ENCODE data around the gene KIR3DL2. TPM values are rescaled to one million over a fixed set of nuclear protein-coding genes. Genes with fewer than 3 reads are reported as not detected.

Gene KIR3DL2
- total and polyA plus RNA-seq, 2 of the 4 experiments (the other 2 are of a cell fraction): not detected

GRCh38 chr19:54875506-54875905, 25.3 kb downstream of the KIR3DL2 start:
- TF ChIP-seq RAD21 (IDR thresholded peaks at IDR 0.05; ENCODE audit: low read length): no peak
- no peak for TF ChIP-seq RFX5 (IDR thresholded peaks at IDR 0.05; ENCODE audit: low read depth, low read length)
- TF ChIP-seq RCOR1 (IDR thresholded peaks at IDR 0.05; ENCODE audit: insufficient replicate concordance, low read length): no peak
- TF ChIP-seq NFE2L2 (IDR thresholded peaks at IDR 0.05; ENCODE audit: low read depth, low read length): no peak
- TF ChIP-seq BHLHE40 (IDR thresholded peaks at IDR 0.05; ENCODE audit: low read depth, low read length): no peak
- TF ChIP-seq CHD1 (IDR thresholded peaks at IDR 0.05; ENCODE audit: low read depth, low read length): no peak
- Histone ChIP-seq H3K4me1 (ENCODE audit: control insufficient read depth, insufficient read depth, low read length) (no peaks in the 10 kb centered on the region), H2AK5ac (ENCODE audit: low read depth, low read length) (no peak overlapping the region), H3K56ac (ENCODE audit: extremely low read depth, insufficient read depth, low read length) (no peak overlapping the region), H3K27ac (ENCODE audit: insufficient read depth, low read length) (no peak overlapping the region), H3K9ac (ENCODE audit: low read depth, low read length) (no peak overlapping the region), H3K27me3 (ENCODE audit: control insufficient read depth, insufficient read depth, low read length) (no peaks in the 10 kb centered on the region), H2BK120ac (ENCODE audit: low read depth, low read length) (no peak overlapping the region), H3K9me1 (ENCODE audit: insufficient read depth, low read length) (no peaks in the 10 kb centered on the region), H2AFZ (replicated peaks; ENCODE audit: low read length, poor library complexity) (no peak overlapping the region), H3K36me3 (ENCODE audit: control insufficient read depth, insufficient read depth, low read length) (no peaks in the 10 kb centered on the region), H3K4me3 (ENCODE audit: insufficient read depth, low read depth, low read length) (no peak overlapping the region), H2BK15ac (ENCODE audit: low read depth, low read length) (no peak overlapping the region), H3K79me1 (ENCODE audit: low read depth in 1 of 2, low read length in 2 of 2) (no peaks in the 10 kb centered on the region), H2BK5ac (ENCODE audit: low read depth, low read length, poor library complexity, severe bottlenecking) (no peak overlapping the region), H2BK20ac (ENCODE audit: low read depth, low read length) (no peak overlapping the region), H4K5ac (ENCODE audit: low read depth, low read length) (no peak overlapping the region), H3K4ac (ENCODE audit: low read depth, low read length) (no peak overlapping the region), H3K4me2 (ENCODE audit: low read depth, low read length) (no peak overlapping the region), H4K8ac (ENCODE audit: low read depth in 2 of 2, low read length in 2 of 2) (no peak overlapping the region), H3K14ac (replicated peaks; ENCODE audit: low read depth, low read length) (no peak overlapping the region), H4K20me1 (ENCODE audit: insufficient read depth, low read length) (no peaks in the 10 kb centered on the region), H3K18ac (ENCODE audit: low read depth, low read length) (no peak overlapping the region), H3K9me3 (ENCODE audit: control insufficient read depth, insufficient read depth, low read length) (peaks cover 8% of the 10 kb centered on the region; the same call in 1 of the 2 replicates), H4K91ac (ENCODE audit: insufficient read depth, low read depth, low read length) (no peak overlapping the region), H2AK9ac (replicated peaks; ENCODE audit: low read depth, low read length, poor library complexity) (no peak overlapping the region), H3K23ac (ENCODE audit: low read depth, low read length) (no peak overlapping the region)
- ATAC-seq (ENCODE audit: low read depth): no peak
- intact Hi-C loops (cut with micrococcal nuclease) (no loop called here), in situ Hi-C loops (cut with MboI; ENCODE audit: low sequenced_read_pairs) (no loop called here), dilution Hi-C loops (cut with HindIII; ENCODE audit: low sequenced_read_pairs, unreplicated experiment) (no loop called here)
- ChIA-PET CTCF (no interaction called here), POLR2A (ENCODE audit: unreplicated experiment) (interaction anchor here (0.6 kb wide), 1 partner anchor 10 kb away, joined by 3 read pairs; no protein-coding TSS in a partner anchor)
- no TSS peak for BruUV-seq (replicated peaks)
- no peak for DNase-seq
- no CpG with 5 or more reads among the region's 2 CpGs for WGBS, 2 experiments (ENCODE audit: extremely low coverage in 2 of 2, insufficient read length in 1 of 2)
